HG03064 (cell line): ENCODE data around the gene TRIM28.
"Not testable (repeated sequence)": the region's sequence is repeated elsewhere in the genome, so short reads cannot be mapped to it uniquely, and the experiment has no call there.

Source experiments
- ATAC-seq: cut with Tn5 transposase; IDR thresholded peaks from one replicate; pipeline ENCODE4 v1.9.1; 2021; ENCODE audit warnings: low read depth; ENCODE audit not compliant: unreplicated experiment

The TRIM28 gene

GRCh38 chr19:58518256-58519086 is 25.4 kb upstream of the TRIM28 start:
- no peak for ATAC-seq

- ATAC-seq, result no peak
These were observed 24.8 kb upstream of the TRIM28 start for GRCh38 chr19:58519087-58519354.

- peak; percentile 68 for ATAC-seq
These were observed 24.3 kb upstream of the TRIM28 start, which contains the start of gene ZBTB45 for GRCh38 chr19:58519355-58520256. Gene ZBTB45 (minus strand): TSS chr19:58519810. CDS start chr19:58517673, 2,137 bp downstream.

GRCh38 chr19:58520257-58520599 is 23.6 kb upstream of the TRIM28 start:
- ATAC-seq, result no peak

- no peak for ATAC-seq
These were observed 22.2 kb upstream of the TRIM28 start for GRCh38 chr19:58521651-58522050.

GRCh38 chr19:58522709-58523108 is 21.2 kb upstream of the TRIM28 start:
- no peak for ATAC-seq

- ATAC-seq, result no peak
These were observed 14.5 kb upstream of the TRIM28 start for GRCh38 chr19:58529405-58529804.

- no peak for ATAC-seq
These were observed 12.6 kb upstream of the TRIM28 start for GRCh38 chr19:58531034-58531840.

GRCh38 chr19:58535857-58536256 is 8.0 kb upstream of the TRIM28 start:
- no peak for ATAC-seq

GRCh38 chr19:58536852-58537798 is 6.7 kb upstream of the TRIM28 start:
- no peak for ATAC-seq

- no peak for ATAC-seq
These were observed 5.4 kb upstream of the TRIM28 start for GRCh38 chr19:58538257-58539168.

GRCh38 chr19:58539169-58539559 is 4.7 kb upstream of the TRIM28 start:
- not testable (repeated sequence) for ATAC-seq

- ATAC-seq, result not testable (repeated sequence)
These were observed 1.1 kb upstream of the TRIM28 start for GRCh38 chr19:58542641-58543372.

GRCh38 chr19:58544591-58545285 is 874 bp downstream of the TRIM28 start:
- peak; percentile 33 for ATAC-seq

- ATAC-seq, result no peak
These were observed 1.6 kb downstream of the TRIM28 start for GRCh38 chr19:58545286-58546018.

- no peak for ATAC-seq
These were observed 2.2 kb downstream of the TRIM28 start for GRCh38 chr19:58546019-58546530.
